GM18868 (cell line): Measurements from ENCODE around the gene SCN2B.

ENCODE experiments used
- ATAC-seq: cut with Tn5 transposase; IDR thresholded peaks from one replicate; pipeline ENCODE4 v1.9.1; 2021; ENCODE audit warnings: mild to moderate bottlenecking, moderate library complexity; ENCODE audit not compliant: unreplicated experiment

Gene SCN2B

GRCh38 chr11:118175031-118175992, 1.1 kb downstream of the SCN2B start:
- no peak for ATAC-seq

GRCh38 chr11:118174006-118174567, 2.4 kb downstream of the SCN2B start:
- ATAC-seq: no peak

DNA sequence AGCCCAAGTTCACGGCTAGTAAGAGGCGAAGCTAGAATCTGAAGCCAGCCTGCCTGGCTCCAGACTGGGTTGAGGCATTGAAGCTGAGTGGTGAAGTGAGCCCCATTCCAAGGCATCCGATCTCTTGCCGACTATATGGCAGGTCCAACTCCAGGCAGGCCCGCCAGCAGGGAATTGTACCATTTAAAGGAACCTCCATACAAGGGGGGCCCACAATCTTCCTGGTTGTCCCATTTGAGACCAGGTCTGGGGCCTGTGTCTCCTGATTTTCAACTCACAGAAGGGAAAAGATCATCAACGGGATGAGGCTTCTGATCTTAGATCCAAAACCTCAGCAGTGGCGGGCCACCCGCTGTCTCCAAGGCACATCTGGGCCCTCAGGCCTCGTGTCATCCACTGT, 4.1 kb downstream of the SCN2B start:
- ATAC-seq: no peak

DNA sequence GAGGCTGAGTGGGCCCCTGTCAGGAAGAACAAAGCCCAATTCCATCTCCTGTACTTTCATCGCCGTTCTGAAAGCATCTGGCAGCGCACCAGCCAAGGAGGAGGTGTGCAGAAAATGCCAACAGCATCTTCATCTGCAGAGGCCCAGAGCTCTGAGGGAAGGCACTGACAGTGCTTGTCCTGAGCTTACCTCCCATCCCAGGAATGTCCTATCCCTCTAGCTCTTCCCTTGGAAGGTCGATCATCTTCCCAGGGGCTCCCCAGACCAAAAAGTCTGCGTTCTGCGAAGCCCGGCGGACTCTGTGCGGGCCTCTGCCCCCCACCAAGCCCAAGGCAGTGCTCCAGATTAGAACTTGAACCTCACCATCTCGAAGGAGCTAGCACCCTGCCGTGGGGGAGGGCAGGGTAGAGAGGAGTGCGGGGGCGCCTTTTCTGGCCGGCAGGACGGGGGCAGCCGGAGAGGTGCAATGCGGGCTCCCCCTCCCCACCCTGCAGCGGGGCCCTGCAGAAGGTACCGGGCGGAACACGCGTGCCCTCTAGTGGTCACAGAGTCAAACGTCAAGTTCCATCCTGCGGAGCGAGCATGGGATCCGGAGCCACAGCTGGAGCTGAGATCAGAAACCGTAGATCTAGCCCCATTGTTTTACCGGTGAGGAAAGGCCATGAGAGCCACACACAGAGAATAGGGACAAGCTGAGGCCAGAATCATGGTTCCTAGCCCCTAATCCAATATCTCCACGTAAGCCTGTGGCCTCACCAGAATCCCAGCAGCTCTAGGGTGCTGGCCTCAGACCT, 5.0 kb downstream of the SCN2B start:
- ATAC-seq: no peak

DNA sequence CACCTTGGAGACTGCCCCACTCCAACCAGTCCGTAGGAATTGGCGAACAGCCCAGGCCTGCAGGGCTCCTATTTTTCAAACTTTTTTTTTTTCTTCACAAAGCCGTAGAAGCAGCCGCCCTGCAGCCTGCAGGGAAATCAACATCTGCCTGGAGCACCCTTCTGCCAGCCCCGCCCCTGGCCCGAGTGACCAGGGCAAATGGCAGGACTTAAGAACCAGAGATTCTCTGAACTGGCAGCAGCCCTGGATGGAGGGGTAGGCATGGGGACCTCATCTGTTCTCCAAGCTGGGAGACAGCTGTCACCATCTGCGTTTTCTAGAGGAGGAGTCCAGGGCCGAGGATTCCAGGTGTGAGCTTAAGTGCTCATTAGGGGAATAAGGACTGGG, 5.6 kb downstream of the SCN2B start:
- no peak for ATAC-seq

DNA sequence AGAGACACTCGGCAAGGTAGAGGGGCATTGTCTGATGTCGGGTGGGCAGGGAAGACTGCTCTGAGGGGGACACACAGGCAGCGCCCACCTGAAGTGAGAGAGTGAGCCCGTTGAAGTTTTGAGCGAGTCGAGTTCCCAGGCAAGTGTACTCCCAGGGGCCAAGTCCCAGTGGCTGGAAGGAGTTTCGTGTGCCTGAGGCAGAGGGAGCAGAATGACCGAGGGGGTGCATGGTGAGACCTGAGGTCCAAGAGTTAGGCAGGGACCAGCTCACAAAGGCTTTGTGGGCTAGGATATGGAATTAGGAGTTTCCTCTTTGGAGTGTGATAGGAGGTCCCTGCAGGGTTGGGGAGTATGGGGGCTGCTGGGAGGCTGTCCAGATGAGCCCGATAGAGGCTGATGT, 6.2 kb downstream of the SCN2B start:
- ATAC-seq: no peak

DNA sequence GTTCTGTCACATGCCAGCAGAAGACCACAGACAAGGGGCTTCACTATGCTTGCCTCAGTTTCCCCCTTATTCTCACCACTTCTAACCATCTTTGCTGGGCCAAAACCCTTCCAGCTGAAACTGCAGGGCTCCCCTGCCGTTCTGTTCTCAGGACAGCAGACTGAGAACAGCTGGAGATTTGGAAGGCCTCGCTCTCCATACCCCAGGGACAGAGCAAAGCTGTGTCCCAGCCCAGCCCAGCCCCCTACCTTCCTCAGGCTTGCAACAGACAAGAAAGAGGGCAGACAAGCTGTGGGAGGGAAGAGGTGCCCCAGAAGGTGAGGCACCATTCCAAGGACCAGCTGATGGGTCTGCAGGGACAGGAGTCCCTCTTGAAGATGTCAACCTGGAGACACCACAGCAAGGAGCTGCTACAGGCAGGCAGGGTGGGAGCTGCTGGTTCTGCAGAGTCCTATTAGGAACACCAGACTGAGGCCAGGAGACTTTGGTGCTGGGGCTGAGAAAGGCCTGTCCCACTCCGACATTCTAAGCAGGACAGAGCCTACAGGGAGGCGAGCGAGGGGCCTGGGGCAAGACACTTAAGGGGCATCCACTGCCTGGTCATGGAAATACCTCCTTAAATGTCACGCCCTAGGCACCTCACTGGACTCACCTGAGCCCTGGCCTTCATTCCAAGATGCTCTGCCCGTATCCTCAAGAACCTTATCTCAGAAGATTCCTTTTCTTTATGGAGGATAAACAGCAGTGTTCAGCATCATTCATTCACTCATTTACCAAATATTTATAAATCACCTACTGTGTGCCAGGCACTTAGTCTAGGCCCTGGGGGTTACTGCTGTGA, 6.9 kb downstream of the SCN2B start:
- ATAC-seq: no peak

- ATAC-seq: no peak
Measured at GRCh38 chr11:118168751-118169150, 7.7 kb downstream of the SCN2B start.

GRCh38 chr11:118168316-118168715, 8.1 kb downstream of the SCN2B start:
- no peak for ATAC-seq

- ATAC-seq: no peak
Measured at GRCh38 chr11:118167906-118168305, 8.5 kb downstream of the SCN2B start.

GRCh38 chr11:118167253-118167652, 9.2 kb downstream of the SCN2B start:
- no peak for ATAC-seq

GRCh38 chr11:118166641-118167040, 9.8 kb downstream of the SCN2B start:
- ATAC-seq: no peak

- ATAC-seq: no peak
Measured at GRCh38 chr11:118164885-118165284, 11.6 kb downstream of the SCN2B start.

DNA sequence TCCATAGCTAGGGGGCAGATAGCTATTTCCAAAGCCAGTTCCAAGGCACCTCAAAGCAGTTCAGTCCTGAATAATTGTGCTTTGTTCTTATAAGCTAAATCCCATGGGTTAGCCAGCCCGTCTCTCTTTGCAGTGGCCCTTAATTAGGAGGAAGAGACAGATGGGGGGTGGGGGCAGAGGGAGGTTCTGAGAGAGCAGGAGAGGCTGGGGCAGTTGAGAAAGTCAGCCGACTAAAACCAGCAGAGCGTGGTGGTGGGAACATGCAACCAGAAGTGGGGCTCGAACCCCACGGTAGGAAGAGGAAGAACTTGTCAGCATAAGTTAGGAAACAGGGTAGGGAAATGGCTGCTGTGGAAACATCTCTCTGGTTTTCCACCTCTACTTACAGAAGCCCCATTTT, 12.9 kb downstream of the SCN2B start:
- ATAC-seq: no peak

DNA sequence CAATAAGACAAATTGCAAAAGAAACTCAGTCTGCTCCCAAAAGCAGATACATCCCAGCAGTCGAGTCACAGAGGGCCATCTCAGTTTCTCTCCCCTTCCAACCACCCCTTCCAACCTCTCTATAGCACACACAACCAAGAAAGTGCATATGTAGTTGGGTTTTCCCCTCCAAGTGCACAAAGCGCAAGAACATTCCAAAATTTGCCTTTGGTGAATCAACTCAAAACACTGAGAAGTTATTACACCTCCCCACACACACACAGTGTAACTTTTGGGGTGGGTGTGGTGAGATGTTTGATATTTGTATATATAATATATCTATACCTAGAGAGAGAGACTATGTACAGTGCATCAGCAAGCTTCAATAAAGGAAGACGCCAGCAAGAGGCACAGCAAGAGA, 13.6 kb downstream of the SCN2B start:
- no peak for ATAC-seq

DNA sequence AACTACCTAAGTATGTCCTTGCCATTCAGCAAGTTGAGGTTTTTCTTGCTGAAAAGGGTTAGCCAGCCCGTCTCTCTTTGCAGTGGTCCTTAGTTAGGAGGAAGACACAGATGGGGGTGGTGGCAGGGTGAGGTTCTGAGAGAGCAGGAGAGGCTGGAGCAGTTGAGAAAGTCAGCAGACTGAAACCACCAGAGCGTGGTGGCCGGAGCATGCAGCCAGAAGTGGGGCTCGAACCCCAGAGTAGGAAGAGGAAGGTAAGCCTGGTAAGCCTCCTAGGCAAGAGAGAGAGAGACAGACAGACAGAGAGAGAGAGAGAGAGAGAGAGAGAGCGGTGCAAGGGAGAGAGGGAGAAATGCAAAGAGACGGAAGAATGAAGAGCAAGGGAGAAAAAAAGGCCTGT, 14.7 kb downstream of the SCN2B start:
- ATAC-seq: no peak

- no peak for ATAC-seq
Measured at GRCh38 chr11:118157186-118157895, 19.1 kb downstream of the SCN2B start.

- no peak for ATAC-seq
Measured at GRCh38 chr11:118156531-118157185, 19.8 kb downstream of the SCN2B start.

DNA sequence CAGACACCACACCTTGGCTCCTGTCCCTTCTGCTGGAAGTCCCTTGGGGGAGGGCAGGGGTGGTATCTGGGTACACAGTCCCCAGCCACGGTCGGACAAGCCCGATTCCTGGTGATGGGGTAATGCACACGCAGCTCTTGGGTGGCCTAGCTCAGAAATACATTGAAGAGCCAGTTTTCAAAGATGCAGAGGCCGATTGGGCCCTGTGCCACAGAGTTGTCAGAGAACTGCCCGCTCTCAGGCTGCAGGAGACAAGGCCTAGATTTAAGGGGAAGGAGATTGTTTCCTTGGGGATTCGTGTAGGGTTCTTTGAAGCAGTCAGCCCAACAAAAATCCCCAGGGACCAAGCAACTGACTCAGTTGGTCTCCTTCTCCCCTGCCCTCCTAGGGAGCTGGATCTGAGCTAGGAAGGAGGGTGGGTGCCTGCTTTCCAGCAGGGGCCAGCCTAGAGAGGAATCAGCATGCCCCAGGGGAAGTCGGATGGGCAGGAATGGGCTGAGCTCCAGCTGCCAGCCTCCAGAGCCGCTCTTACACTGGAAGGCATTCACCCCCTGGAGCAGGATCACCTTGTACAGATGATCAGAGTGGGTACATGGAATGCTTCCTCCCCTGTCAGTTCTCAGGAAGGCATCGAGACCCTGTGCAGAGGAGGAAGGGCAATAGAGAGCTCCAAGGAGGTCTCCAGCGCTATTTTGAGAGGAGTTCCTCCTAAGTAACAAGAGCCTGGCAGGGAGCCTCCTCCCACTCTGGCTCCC, 20.5 kb downstream of the SCN2B start:
- no peak for ATAC-seq
